ENCODE data around the gene REEP6.

GRCh38 chr19:1451916-1452801 lies 38.8 kb upstream of the REEP6 start:
- TF ChIP-seq CTCF (IDR thresholded peaks at IDR 0.05; ENCODE audit: low read length) (no peak), EZH2 (optimal IDR thresholded peaks at IDR 0.05; ENCODE audit: low read depth, low read length) (no peak)

All from MM.1S (cell line).